HL-60 (cell line): ENCODE results near the gene PRKCE.

Experiments used
- DNase-seq, 2 experiments: peaks; one replicate each; pipeline ENCODE4 v3.0.0-alpha.2; 2010 to 2020; ENCODE audit warnings: low read depth in 1 of 2, low spot score in 1 of 2
- H3K27ac ChIP-seq: fragments of 250-450 bp; sonication (Bioruptor Pico); replicated peaks from 2 replicates; pipeline ENCODE4 v1.5.1; 2020; ENCODE audit warnings: mild to moderate bottlenecking, moderate library complexity
- H3K27me3 ChIP-seq: fragments of 250-450 bp; sonication (Bioruptor Pico); 2 replicates; pipeline ENCODE4 v1.5.1; 2021; ENCODE audit warnings: mild to moderate bottlenecking, moderate library complexity; ENCODE audit not compliant: insufficient read depth, poor library complexity, severe bottlenecking
- H3K4me3 ChIP-seq: replicated peaks from 2 replicates; pipeline ENCODE4 v1.5.1; 2011; ENCODE audit warnings: mild to moderate bottlenecking, control low read depth, low read length; ENCODE audit not compliant: insufficient read depth
- GABPA ChIP-seq: IDR thresholded peaks from 2 replicates; pipeline ENCODE4 v1.6.1; 2012; ENCODE audit warnings: low read depth
- POLR2AphosphoS5 ChIP-seq: IDR thresholded peaks from 2 replicates; pipeline ENCODE4 v1.6.1; 2012; ENCODE audit warnings: low read depth
- REST ChIP-seq: IDR thresholded peaks from 2 replicates; pipeline ENCODE4 v1.6.1; 2012; ENCODE audit warnings: low read depth; ENCODE audit not compliant: insufficient replicate concordance
- SPI1 ChIP-seq: IDR thresholded peaks from 2 replicates; pipeline ENCODE4 v1.6.1; 2012; ENCODE audit warnings: low read depth, mild to moderate bottlenecking, borderline replicate concordance
- TF ChIP-seq, protein P1 (sequence below): IDR thresholded peaks from one replicate; pipeline ENCODE4 v1.5.1; 2011; ENCODE audit warnings: low read length, control low read depth, inconsistent platforms; ENCODE audit not compliant: insufficient read depth

The PRKCE gene

DNA sequence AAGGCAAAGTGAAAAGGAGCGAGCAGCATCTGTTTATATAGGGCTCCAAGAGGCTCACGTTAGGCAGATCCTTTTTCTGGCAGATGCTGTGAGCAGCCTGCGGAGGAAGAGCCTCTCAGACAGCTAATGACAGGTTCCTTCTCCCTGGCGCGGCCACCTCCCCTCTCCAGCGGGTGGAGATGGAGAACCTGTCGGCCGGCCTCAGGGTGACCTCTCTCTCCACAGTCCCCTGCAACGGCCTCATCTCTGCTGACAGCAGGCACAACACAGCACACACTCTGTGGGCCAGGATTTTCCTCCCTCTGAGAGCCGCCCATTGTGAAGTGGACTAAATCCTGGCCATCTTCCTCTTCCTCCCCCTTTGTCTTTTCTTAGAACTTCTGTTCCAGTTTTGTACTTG lies 119.8 kb downstream of the PRKCE start:
- peak; percentile 48 to 50 for DNase-seq
- TF ChIP-seq SPI1 (peak; percentile 0; the same call in 1 of the 2 replicates), GABPA (no peak)

GRCh38 chr2:45772038-45772437 lies 120.6 kb downstream of the PRKCE start:
- Histone ChIP-seq H3K27ac (no peak overlapping the region), H3K27me3 (no peaks in the 10 kb centered on the region)
- no peak for TF ChIP-seq REST
- TF ChIP-seq GABPA, result no peak
- TF ChIP-seq, protein P1, sequence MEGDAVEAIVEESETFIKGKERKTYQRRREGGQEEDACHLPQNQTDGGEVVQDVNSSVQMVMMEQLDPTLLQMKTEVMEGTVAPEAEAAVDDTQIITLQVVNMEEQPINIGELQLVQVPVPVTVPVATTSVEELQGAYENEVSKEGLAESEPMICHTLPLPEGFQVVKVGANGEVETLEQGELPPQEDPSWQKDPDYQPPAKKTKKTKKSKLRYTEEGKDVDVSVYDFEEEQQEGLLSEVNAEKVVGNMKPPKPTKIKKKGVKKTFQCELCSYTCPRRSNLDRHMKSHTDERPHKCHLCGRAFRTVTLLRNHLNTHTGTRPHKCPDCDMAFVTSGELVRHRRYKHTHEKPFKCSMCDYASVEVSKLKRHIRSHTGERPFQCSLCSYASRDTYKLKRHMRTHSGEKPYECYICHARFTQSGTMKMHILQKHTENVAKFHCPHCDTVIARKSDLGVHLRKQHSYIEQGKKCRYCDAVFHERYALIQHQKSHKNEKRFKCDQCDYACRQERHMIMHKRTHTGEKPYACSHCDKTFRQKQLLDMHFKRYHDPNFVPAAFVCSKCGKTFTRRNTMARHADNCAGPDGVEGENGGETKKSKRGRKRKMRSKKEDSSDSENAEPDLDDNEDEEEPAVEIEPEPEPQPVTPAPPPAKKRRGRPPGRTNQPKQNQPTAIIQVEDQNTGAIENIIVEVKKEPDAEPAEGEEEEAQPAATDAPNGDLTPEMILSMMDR, result no peak
- no peak for TF ChIP-seq SPI1
- no peak for TF ChIP-seq POLR2AphosphoS5

More for the DNA sequence above, 119.8 kb downstream of the PRKCE start:
- H3K27me3 ChIP-seq, result no peaks in the 10 kb centered on the region
- no peak overlapping the region for H3K27ac ChIP-seq
- H3K4me3 ChIP-seq, result peak overlapping the region; percentile 24

GRCh38 chr2:45773909-45774308 lies 122.4 kb downstream of the PRKCE start:
- Histone ChIP-seq H3K27me3 (no peaks in the 10 kb centered on the region), H3K27ac (no peak overlapping the region), H3K4me3 (no peak overlapping the region)
- DNase-seq, result no peak
- TF ChIP-seq GABPA, result no peak
- TF ChIP-seq REST, result no peak
- TF ChIP-seq, protein P1, result no peak
- TF ChIP-seq POLR2AphosphoS5, result no peak
- TF ChIP-seq SPI1, result no peak

More at GRCh38 chr2:45772038-45772437, 120.6 kb downstream of the PRKCE start:
- H3K4me3 ChIP-seq, result no peak overlapping the region
- no peak for DNase-seq

DNA sequence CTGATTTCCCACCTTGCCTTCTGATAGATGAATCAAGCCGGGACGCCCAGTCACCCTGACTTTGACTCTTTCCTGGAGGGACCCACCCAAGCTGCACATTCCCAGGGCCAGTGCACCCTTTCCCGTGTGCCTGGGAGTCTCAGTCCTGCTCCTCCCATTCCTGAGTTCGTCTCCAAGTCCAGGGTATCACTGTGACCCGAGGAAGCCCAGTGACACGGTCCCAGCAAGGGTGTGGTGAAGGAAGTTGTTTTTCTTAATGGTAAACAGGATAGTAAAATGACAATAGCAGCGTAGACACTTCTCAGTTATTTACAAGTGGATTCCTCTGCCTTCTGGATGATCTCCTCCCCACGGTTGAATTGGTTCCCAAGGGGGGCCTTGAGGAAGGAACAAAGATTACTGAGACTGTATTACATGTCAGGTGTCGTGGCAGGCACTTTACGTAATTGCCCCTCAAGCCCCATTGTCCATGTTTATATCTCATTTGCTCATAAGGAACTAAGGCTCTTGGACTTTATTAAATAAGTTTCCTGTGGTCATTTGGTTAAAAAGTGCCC lies 123.3 kb downstream of the PRKCE start:
- TF ChIP-seq POLR2AphosphoS5, result no peak
- TF ChIP-seq GABPA, result no peak
- no peak for TF ChIP-seq SPI1
- TF ChIP-seq, protein P1, result no peak
- TF ChIP-seq REST, result no peak
- Histone ChIP-seq H3K27ac (no peak overlapping the region), H3K4me3 (no peak overlapping the region), H3K27me3 (no peaks in the 10 kb centered on the region)
- DNase-seq, result no peak
